ENCODE measurements around the gene CA11.
"Not testable (repeated sequence)": the region's sequence is repeated elsewhere in the genome, so short reads cannot be mapped to it uniquely, and the experiment has no call there.

The CA11 gene

DNA sequence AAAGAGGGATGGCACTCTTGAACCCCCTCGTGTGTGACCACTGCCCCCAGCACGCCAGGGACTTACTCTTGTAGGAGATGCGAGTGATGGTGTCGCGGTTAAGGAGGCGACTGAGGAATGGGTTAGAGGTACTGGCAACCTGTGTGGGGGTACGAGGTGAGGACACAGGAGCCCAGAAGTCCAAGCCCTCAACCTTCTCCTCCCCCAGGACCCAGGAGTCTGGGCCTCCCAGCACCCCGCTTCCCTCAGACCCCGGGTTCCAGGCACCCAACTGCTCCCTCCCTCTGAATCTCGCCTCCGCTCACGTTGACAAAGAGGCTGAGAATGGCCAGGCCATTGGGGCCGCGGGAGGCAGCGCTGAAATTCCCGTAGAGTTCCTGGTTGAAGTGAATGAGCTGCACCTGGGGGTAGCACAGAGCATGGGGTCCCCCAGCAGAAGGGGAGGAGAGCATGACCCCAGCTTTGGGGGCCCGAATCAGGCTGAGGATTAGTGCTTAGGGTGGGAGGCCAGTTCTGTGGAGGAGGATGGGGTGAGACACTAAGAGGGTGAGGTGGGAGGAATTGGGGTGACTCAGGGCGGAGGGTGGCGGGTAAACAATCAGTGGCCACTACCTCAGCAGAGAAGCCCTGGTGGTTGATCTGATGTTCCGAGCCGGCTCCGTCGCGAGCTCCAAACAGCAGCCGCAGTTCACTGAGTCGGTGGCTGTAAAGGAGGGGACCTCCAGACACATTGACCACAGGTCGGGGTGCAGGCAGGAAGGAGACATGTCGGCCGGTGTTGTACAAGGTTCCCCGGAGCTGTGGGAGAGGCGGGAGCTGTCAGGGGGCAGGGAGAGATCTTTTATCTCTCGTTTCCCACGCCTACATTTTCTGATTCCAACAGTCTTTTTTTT is 6.3 kb downstream of the CA11 start:
- DNase-seq = no peak

DNA sequence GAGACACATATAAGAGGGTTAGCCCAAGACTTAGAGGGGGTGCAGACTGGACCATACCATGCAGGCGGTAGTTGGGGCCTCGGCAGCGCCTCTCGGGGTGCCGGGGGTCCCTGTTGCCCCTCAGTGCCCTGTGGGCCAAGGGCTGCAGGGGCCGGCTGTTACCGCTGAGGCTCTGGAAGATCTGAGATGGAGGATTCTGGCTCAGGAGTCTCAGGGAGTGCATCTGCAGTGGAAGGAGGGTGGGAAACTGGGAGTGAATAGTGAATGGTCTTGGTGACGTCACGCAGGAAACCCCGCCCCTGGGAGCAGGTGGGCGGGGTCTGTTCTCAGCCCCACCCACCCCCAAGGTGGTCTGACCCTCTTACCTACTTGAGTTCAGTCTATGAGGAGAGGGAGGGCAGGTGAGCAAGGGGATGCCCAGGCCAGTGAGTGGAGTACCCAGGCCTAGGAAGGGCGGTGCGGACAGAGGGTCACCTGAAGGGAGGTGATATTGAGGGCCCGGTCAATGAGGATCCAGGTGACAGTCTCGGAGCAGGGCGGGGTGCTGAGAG is 7.1 kb downstream of the CA11 start:
- DNase-seq = no peak

DNA sequence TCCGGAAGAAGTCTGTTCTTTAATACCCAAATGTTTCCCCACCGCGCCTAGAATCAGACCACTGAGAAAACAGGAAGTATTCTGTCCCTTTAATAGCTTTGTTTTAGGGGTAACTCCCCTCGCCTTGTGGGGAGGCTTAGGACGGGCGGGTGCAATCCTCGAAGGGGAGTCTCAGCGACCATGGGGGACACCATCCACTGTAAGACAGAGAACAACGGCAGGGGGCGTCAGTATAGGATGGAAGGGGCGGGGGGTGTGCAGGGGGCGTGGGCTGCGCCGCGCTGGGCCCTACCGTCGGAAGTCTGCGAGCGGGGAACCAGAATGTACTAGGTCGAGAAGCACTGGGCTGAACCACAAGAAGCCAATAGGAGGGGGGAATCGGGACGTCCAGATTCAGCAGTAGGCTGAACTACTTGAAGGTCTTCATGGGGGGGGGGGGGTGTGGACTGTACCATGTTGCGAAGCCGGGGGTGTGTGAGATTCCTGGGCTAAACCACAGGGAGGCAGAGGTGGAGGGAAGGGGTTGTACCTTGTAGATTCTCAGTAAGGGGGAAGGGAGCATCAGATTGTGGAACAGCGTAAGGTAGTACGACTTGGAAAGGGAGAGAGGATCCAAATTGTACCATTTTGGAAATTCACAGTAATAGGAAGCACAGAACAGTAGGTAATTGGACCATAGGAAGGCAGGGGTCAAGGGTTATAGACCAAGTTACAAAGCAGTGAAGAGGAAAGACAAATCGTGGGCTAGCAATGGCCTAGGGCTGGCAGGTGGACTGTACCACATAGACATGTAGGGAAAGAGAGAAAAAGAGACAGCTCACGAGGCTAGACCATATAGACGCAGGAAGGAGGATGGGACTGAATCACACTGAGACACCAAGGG is 7.8 kb downstream of the CA11 start:
- peak; percentile 51 to 61 for DNase-seq

DNA sequence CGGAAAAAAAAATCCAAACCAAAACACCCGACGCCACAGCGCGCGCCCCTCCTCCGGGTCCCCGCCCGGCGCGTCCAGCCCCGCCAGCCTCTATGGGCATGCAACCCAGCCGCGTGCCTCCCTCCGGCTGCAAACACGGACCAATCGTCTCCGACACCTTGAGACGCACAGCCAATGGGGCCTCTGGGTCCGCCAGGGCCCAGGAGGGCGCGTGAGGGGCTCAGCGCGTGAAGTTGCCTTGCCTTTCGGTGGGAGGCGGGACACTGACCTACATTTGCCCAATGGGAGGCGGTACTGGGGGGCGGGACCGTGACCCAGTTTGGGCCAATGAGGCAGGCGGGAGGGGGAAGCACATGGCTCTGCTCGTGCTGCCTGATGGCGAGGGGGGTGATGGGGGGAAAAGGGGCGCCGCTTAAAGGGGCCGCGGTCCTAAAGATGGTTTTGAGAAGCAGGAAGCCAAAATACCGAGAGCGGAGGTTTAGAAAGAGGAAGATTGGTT is 8.5 kb downstream of the CA11 start:
- peak; percentile 94 to 95 for DNase-seq

DNA sequence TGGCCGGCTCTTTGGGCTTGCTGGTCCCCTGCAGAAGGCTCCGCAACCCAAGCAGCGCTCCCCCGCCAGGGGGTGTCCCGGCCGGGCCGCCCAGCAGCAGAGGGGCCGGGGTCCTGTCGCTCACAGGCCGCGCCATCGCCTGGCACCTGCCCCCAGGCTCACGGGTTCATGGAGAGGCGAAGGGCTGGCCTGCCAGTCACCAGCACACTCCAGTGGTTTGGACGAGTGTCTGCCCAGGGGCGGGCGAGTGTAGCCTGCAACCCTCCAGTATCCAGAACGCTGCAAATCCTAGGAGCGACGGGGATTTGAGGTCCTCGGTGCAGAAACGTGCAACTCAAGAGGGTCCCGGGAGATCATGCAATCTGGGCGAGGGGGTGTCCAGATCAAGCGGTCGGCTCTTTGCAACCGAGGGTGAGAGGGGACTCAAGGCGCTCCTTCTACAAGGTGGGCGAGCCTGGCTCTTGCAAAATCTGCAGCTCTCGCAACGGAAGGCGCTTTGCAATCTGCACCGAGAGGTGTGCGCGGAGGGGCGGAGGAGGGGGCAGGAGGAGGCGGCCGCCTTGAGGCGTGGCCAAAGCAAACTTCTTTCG is 9.0 kb downstream of the CA11 start, which contains the start of gene DBP:
DBP (minus strand) TSS at position 521 of the 590 bp plus-strand sequence; CDS start at position 136, 385 bp downstream.
- no peak for DNase-seq

DNA sequence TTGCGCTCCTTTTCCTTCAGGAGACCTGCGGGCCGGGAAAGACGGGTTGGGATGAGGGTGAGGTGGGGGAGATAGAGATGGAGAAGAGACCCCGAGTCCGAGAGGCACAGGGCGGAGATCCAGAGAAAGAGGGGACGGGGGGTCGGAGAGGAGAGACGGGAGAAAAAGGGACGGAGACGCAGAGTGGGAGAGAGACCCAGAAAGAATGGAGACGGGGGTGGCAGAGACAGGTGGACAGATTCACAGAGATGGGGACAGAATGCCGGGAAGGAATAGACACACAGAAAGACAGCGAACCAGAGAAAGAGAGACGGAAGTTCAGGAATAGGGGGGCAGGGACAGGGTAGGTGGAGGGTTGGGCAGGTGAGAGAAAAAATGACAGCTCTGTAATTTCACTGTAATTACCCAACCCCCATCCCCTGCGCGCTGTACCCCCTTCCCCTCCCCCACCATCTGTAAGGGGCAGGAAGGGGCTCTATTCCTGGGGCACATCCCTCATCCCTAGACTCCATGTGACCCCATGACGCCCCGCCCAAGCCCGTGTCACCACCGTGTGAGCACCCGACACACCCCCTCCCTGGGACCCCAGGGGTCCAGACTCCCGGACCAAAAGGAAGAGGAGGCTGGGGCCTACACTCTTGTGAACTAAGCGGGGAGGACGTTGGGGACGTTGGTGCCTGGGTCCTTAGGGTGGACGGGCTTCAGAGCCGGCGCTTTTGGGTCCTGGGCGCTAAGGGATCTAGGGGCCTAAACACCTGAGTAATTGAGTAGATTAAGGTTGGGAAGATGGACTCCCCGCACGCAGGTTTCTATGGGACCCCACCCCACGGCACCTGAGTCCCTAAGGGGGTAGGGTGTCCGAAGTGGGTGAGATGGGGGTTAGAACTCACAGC is 9.8 kb downstream of the CA11 start:
- DNase-seq = no peak

DNA sequence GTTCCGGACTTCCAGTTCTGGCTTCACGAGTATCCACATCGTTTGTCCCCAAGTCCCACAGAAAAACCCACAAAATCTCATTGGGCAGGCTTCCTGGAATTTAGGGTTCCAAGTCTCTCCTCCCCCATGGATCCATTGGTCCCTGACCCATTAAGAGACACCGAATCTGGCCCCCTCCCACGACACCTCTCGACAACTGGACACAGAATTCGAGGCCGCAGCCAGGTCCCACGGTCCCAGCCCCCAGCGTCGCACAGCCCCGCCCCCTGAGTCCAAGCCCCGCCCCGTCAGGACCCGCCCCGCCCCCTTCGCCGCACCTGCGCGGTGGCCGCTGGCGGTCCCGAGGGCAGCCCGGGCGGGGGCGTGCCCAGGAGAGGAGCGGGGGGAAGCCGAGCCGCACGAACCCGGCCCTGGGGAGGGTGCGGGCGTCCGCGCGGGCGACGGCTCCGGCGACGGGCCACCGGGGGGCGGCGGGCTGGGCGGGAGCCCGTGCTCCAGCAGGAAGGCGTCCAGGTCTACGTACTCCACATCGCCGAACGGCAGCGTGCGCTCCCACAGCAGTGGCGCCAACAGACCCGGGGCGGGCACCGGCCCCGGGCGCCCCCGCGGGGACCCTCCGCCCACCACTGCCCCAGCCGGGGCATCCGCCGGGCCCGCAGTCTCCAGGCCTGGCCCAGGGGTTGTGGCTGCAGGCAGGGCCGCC is 10.6 kb downstream of the CA11 start:
- peak; percentile 61 to 76 for DNase-seq

DNA sequence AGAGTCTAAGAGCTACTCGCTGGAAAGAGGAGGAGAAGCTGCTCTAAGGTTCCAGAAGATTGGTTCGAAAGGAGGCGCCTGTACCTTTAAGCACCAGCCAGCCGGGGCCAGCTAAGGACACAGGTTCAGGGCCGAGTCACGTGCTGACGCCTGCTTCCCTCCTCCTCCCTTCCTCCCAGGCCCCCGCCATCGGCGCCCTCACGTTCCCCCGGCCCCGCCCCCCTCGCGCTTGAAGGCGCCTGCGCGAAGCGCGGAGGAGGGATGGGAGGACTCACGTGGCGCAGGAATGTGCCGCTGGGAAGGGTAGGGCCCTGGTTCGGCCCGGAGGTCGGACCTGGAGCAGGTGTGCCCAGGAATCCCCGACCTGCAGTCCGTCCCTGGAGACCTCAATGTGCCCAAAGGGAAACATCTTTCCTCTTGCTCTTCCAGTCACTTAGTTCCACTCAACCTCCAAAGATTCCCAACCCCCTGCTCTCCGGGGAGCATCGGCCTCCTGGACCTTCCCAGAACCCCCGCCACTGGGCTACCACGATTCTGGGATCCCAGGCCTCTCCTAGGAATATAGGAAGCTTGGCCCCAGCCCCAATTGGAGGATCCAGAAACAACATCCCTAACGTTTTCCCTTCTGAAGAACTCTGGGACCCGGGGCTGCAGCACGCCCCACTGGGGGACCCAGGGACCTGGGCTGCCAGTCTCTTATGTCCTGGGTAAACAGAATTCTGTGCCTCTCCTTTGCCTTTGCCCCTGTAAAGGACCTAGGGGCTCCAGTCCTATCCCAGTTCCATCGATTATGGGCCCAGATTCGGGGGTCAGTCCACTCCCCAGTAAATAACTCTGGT is 11.3 kb downstream of the CA11 start:
- peak; percentile 91 to 92 for DNase-seq

DNA sequence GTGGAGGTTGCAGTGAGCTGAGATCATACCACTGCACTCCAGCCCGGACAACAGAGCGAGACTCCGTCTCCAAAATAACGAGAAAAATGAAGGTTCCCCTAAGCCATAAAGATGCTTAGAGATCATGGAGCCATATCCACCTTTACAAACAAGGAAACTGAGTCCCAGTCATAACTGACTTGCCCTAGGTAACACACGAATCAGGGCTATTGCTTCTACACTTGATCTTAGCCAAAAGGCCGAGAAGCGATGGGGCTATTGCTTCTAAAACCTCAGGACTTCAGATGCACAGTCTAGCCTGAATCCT is 12.0 kb downstream of the CA11 start:
- no peak for DNase-seq

DNA sequence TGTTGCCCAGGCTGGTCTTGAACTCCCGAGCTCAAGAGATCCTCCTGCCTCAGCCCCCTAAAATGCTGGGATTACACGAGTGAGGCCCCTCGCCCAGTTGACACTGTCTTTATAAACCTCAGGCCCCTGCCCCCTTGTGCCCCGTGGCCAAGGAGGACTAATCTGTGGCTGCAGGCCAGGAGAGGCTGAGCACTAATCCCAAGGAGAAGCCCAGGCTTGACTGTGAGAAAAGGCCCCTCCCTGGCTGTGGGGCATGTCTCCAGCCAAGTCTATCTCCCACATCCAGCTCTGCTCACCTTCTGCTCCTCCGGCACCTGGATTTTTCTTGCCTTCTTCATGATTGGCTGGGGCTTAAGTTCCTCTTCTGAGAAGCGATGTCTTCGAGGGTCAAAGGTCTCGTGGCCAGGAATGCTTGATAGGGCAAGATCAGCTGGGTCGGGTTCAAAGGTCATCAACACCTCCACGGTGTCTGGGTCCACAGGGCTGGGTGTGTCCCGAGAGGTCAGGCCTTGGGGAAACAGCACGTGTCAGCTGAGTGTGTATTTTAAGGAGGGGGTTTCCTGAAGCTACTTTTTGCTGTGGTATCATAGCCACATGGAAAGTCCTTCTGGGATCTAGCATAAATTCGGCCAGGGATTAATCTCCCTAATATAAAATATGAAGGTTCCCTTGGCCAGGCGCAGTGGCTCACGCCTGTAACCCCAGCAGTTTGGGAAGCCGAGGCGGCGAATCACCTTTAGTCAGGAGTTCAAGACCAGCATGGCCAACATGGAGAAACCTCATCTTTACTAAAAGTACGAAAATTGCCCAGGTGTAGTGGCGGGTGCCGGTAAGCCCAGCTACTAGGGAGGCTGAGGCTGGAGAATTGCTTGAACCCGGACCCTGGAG is 12.6 kb downstream of the CA11 start:
- DNase-seq = no peak

DNA sequence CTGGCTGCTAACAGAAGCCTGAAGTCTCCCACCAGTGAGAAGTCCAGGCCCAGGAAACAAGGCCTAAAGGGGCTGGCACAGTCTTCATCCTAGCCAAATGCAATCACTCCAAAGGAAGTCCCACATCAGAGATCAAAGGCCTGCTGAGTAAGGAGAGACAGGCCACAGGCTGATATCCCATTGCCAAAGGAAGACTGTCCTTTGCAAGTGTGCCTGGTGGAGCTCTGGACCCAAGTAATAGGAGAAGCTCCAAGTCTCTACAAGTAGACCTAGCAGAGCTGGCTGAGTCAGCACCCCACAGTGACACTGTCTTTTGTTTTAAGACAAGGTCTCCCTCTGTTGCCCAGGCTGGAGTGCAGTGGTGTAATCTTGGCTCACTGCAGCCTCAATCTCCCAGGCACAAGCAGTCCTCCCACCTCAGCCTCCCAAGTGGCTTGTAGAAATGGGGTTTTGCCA is 13.3 kb downstream of the CA11 start:
- DNase-seq = no peak

DNA sequence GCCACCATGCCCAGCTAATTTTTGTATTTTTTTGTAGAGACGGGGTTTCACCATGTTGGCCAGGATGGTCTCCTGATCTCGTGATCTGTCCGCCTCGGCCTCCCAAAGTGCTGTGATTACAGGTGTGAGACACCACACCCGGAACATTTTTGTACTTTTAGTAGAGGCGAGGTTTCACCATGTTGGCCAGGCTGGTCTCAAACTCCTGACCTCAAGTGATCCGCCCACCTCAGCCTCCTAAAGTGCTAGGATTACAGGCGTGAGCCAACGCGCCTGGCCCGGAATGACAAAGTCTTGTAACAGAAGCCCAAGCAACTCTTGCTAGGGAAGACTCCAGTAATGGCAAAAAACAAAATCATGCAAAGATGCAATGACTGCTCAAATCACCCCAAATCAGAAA is 13.7 kb downstream of the CA11 start:
- not testable (repeated sequence) for DNase-seq

DNA sequence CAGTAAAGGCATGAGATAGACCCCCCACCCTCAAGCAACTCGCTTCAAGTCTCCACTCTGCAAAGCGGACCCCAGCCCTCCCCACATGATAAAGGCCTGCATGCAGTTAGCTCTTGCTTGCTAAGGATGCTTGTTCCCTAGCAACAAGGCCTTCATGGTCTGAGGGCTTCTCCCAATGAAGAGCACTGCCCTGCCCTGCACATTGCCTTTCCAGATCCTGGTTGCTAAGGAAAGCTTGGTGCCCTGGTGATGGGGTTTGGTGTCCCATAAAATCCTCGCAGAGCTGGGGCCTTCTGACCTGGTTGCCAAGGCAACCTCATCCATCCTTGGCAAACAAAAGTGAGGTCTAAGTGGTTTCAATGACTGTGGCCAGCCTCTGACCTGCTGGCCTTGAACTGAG is 14.8 kb downstream of the CA11 start:
- no peak for DNase-seq

DNA sequence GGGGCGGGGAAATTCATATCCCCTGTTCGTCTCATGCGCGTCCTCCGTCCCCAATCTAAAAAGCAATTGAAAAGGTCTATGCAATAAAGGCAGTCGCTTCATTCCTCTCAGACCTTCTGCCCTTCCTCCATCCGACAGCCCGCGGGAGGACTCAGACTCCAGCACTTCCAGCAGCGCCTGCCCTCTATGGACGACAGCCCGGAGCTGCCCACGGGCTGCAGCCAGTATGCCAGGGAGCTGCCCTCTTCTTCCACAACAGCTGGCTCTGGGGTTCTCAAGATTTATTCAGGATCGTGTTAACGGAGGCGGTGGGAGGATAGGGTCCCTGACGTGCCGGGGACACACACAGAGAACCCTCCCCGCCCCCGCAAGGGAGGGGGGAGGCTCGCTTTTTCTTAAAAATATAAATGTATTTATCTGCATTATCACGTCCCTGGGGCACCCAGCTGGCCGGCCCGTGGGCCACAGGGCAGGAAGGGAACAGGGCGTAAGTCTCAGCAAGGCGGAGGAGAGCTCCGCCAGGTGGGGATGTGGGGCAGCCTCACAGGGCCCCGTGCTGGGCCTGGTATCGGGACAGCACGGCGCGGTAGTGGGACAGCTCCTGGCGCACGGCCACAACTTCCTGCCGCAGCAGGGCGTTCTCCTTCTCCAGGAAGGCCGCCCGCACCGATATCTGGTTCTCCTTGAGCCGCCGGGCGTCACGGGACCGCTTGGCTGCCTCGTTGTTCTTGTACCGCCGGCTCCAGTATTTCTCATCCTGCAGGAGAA is 15.5 kb downstream of the CA11 start:
- no peak for DNase-seq

DNA sequence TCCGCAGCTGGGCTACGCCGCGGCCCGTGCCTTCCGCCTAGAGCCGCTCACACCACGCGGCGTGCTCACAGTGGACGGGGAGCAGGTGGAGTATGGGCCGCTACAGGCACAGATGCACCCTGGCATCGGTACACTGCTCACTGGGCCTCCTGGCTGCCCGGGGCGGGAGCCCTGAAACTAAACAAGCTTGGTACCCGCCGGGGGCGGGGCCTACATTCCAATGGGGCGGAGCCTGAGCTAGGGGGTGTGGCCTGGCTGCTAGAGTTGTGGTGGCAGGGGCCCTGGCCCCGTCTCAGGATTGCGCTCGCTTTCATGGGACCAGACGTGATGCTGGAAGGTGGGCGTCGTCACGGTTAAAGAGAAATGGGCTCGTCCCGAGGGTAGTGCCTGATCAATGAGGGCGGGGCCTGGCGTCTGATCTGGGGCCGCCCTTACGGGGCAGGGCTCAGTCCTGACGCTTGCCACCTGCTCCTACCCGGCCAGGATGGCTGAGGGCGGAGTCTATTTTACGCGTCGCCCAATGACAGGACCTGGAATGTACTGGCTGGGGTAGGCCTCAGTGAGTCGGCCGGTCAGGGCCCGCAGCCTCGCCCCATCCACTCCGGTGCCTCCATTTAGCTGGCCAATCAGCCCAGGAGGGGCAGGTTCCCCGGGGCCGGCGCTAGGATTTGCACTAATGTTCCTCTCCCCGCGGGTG is 16.2 kb downstream of the CA11 start:
- no peak for DNase-seq

DNA sequence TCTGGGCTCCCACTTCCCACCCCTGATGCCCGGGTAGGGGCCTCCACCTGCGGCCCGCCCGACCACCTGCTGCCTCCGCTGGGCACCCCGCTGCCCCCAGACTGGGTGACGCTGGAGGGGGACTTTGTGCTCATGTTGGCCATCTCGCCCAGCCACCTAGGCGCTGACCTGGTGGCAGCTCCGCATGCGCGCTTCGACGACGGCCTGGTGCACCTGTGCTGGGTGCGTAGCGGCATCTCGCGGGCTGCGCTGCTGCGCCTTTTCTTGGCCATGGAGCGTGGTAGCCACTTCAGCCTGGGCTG is 16.7 kb downstream of the CA11 start:
- DNase-seq = no peak

DNA sequence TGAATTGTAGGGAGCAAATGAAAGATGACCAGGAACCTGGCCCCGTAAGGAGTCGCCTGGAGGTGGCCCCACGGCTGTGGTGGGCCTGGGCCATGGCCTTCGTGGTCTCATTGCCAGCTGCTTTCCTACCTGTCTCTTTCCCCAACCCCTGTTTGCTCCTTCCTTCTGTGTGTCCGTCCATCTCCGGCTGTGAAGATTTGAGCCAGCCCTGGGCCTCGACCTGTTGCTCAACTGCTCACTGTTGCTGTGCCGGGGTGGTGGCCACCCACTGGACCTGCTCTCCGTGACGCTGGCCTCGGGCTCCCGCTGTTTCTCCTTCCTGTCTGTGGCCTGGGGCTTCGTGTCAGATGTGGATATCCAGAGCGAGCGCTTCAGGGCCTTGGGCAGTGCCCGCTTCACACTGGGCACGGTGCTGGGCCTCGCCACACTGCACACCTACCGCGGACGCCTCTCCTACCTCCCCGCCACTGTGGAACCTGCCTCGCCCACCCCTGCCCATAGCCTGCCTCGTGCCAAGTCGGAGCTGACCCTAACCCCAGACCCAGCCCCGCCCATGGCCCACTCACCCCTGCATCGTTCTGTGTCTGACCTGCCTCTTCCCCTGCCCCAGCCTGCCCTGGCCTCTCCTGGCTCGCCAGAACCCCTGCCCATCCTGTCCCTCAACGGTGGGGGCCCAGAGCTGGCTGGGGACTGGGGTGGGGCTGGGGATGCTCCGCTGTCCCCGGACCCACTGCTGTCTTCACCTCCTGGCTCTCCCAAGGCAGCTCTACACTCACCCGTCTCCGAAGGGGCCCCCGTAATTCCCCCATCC is 17.3 kb downstream of the CA11 start:
- DNase-seq = no peak

Data from stimulated activated CD4-positive, alpha-beta T cell treated with anti-CD3 and anti-CD28 coated beads, Interleukin-2, amount 100 ng/mL, for 48 hours (primary cell).